ENCODE measurements around the gene ADAMTSL2. TPM values are rescaled to one million over a fixed set of nuclear protein-coding genes. Genes with fewer than 3 reads are reported as not detected.

Gene ADAMTSL2
- polyA plus RNA-seq, 4 donors, result 1.5 to 2.8 (median 2.2) TPM

DNA sequence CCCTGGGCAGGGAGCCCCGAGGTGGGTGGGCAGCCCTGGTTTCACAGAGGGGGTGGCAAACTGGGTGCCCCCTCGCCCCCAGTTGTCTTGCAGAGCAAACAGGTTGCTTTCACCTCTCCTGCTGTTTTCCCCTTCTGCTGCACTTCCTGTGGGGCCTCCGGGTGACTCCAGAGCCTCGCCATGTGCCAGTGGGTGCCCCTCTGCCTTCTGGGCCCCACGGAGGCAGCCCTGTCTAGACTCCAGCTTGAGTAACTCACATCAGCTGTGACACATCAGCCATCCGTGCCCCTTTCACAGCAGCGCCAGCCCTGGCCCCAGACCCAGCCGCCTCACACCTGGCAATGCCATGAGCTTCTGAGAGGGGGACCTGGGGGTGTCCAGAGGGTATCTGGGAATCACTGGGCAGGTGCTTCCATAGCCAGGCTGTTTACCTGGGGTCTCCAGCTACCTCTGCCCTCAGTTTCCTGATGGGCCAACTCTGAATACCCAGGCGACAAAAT is 36.9 kb downstream of the ADAMTSL2 start:
- no peak for DNase-seq (ENCODE audit: low read depth in 4 of 4, low spot score in 2 of 4)

- no peak for DNase-seq (ENCODE audit: low read depth in 4 of 4, low spot score in 2 of 4)
Measured at GRCh38 chr9:133571896-133572595, 37.5 kb downstream of the ADAMTSL2 start.

DNA sequence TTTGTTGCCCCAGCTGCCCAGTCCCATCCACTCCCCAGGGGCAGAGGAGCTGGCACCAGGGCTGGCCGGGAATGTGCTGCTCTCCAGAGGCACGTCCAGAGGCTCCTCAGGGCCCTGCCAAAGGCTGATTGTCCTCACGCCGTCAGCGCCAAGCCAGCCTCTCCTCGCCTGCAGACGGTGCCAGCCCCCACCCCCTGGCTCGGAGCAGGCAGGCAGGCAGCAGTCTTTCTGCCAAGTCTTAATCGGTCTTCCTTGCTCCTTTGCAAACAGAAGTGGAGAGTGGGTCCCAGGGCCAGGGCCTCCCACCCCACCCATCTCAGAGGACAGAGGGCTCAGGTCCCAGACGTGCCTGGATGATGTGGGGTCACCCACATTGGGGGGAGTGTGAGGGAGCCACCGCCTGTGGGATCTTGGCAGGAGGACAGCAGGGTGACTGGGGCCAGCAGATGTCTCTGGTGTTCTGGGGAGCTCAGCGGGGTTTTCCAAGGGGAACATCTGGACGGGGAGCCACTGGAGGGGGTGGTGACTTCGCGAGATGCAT is 38.4 kb downstream of the ADAMTSL2 start:
- DNase-seq (ENCODE audit: low read depth in 4 of 4, low spot score in 2 of 4), result no peak

GRCh38 chr9:133573791-133574515 is 39.4 kb downstream of the ADAMTSL2 start:
- DNase-seq (ENCODE audit: low read depth in 4 of 4, low spot score in 2 of 4), result no peak

DNA sequence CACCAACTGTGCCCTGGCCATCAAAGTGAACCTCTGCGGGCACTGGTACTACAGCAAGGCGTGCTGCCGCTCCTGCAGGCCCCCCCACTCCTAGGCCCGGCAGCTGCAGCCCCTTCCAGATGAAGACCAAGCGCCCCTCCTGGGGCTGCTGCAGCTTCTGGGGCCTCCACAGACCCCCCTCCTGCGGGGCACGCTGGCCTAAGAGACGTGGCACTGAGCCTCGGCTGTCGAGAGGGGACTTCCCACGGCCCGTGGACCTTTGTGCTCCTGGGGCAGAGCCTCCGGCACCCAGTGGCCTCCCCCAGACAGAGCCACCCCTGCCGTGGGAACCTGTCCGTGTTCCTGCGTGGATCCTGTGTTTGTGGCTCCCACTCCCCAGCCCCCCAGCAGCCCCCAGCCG is 40.3 kb downstream of the ADAMTSL2 start:
- no peak for DNase-seq (ENCODE audit: low read depth in 4 of 4, low spot score in 2 of 4)

DNA sequence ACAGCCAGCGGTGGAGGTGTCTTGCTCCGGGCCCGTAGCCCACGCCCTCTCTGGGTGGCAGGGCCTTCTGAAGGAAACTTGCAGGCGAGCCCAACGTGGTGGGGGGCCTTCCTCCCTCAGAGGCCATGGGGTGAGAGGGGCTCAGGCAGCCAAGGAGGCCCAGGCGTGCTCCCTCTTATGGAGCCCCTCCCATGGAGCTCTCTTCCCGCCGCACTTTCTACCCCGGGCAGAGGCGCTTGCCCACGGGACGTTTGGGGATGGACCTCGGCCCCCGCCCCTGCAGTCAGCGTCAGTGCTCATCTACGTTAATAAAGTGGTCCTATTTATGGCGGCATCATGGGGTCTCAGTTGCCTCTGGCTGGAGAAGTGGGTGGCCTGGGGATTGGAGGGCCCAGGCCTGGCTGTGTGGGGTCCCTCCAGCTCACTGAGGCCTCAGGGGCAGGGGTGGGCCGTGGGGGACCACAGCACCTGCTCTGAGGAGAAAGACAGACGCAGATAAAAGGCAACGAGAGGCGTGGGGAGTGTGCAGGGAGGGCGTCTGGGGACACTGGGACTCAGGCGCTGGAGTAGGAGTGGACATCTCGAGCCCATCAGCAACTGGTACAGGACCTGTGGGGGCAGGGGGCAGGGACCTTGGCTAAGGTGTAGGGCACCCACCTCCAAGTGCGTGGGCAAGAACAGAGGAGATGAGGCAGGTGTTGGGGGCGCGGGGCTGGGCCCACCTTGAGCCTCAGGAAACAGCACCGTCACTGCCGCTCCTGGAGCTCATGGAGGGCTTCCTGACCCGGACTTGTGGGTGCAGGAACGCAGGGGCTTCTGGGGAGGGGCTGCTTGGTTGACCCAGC is 40.9 kb downstream of the ADAMTSL2 start:
- no peak for DNase-seq (ENCODE audit: low read depth in 4 of 4, low spot score in 2 of 4)

DNA sequence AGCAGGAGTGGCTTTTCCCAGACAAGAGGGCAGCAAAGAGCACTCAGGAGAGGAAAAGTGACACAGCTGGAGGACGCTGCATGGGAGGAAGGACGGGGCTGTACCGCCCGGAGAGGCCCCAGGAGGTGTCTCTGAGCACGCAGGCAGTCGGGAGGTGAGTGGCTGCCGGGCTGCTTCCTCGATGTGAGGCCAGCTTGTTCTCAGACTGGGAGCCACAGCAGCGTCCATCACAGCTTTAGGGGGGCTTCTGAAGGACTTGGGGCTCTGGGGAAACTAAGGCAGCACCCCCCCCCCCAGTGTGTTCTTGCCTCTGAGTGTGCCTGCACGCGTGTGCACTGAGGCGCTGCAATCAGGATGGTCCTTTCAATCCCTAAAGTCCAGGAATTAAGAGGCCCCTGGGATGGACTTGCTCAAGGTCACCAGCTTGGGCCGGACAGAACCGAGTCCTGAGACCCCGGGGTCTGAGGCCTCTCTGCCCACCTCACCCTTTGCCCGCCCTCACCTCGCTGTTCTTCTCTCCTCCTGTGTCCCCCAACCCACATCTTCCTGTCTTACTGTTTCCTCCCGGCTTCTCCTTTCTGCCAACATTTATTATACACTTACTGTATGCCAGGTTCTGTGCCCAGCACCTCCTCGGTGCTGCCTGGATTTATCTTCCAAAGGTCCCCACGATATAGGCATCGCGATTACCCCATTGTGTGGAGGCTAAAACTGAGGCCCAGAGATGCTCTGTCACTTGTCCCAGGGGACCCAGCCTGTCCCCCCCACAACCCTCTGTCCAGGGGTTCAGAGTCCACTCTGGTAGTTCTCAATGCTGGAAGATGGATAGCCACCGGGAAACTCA is 41.7 kb downstream of the ADAMTSL2 start:
- DNase-seq (ENCODE audit: low read depth in 4 of 4, low spot score in 2 of 4), result no peak

DNA sequence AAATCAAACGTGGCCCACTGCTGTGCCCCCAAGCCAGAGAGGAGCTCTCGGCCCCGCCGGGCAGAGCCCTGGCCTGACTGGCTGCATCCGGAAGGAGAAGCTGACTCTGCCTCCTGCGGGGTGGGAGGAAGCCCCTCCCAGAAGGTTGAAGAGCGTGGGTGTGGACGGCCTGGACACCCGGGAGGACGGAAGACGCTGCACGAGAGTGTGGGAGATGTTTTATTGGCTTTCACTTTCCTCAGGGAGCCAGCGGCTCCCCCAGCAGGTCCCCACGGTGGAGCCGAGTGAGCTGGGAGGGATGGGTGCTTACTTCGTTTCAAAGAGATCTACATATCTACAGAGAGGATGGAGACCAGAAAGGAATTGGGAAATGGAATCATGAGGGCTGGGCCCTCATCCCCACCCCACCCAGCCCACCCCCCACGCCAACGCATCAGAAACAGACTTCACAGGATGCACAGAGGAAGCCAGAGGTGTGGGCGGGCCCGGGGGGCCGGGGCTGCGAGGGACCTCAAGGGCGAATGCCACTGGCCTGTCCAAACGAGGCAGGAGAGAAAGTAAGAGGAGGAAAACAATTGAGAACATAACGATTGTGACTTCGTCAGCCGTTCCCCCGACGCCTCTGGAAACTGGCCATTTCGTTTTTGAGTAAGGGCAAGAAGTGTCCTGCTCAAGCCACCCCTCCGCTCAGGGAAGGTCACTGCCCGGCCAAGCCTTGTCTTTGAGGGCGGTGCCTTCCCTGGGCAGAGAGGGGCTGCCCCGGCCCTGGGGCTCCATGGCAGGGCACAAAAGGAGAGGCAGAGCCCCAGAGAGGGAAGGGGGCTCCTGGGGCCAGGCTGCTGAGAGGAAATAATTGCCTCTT is 42.6 kb downstream of the ADAMTSL2 start:
- no peak for DNase-seq (ENCODE audit: low read depth in 4 of 4, low spot score in 2 of 4)

DNA sequence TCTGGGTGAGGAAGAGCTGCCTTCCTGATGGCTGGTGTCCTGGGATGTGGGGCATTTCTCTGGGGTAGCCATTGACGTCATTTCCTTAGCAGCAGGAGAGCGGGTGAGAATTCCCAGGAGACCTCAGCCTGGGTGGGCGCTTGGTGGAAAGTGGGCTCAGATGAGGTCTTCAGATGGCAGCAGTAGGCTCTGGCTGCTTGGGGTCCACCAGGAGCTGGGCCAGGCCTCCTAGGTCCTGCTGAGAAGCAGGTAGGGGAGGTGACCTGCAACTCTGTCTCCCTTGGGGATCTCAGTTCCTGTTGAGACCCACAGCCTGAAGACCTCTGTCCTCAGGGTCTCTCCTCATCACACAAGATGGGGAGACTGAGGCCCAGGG is 43.2 kb downstream of the ADAMTSL2 start:
- DNase-seq (ENCODE audit: low read depth in 4 of 4, low spot score in 2 of 4), result no peak

- no peak for DNase-seq (ENCODE audit: low read depth in 4 of 4, low spot score in 2 of 4)
Measured at GRCh38 chr9:133578524-133579441, 44.3 kb downstream of the ADAMTSL2 start.

GRCh38 chr9:133579601-133580418 is 45.3 kb downstream of the ADAMTSL2 start:
- no peak for DNase-seq (ENCODE audit: low read depth in 4 of 4, low spot score in 2 of 4)

DNA sequence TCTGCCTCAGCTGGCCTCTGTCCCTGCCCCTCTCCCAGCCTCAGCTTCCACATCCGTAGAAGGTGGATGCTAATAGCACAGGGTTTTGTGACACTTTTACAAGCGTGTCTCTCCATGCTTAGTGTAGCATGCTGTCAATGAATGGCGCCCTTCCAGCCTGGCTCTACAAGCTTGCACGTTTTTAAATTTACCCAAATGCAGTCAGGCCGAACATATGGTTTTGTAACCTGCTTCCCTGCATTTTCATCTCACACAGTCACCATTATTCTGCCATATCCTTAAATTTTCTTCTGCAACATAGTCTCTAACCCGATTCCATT is 45.9 kb downstream of the ADAMTSL2 start:
- DNase-seq (ENCODE audit: low read depth in 4 of 4, low spot score in 2 of 4), result no peak

GRCh38 chr9:133581011-133581410 is 46.5 kb downstream of the ADAMTSL2 start:
- DNase-seq (ENCODE audit: low read depth in 4 of 4, low spot score in 2 of 4), result no peak

- no peak for DNase-seq (ENCODE audit: low read depth in 4 of 4, low spot score in 2 of 4)
Measured at GRCh38 chr9:133581513-133582343, 47.2 kb downstream of the ADAMTSL2 start.

DNA sequence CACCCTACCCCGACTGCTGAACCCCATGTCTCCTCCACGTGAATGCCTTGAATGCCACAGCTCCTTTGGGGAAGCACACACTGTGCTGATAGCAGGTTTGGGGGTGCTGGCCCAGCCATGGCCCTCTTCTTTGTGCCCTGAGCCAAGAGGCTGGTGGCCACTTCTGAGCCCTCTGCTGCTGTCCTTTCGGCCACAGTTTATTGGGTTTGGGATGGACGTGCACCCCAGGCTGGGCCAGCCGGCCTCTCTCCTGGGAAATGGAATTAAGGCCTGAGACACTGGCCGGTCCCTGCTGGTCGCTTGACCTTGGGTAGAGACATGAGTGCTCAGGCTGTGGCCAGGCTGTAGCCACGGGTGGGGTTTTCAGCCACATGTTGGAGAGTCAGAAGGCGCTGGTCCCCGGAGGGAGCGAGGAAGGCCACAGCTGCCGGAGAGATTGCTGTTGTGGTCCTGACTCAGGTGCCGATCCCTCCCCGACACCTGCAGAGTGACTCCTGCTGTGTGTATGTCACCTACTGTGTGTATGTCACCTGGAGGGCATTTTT is 48.1 kb downstream of the ADAMTSL2 start:
- no peak for DNase-seq (ENCODE audit: low read depth in 4 of 4, low spot score in 2 of 4)

DNA sequence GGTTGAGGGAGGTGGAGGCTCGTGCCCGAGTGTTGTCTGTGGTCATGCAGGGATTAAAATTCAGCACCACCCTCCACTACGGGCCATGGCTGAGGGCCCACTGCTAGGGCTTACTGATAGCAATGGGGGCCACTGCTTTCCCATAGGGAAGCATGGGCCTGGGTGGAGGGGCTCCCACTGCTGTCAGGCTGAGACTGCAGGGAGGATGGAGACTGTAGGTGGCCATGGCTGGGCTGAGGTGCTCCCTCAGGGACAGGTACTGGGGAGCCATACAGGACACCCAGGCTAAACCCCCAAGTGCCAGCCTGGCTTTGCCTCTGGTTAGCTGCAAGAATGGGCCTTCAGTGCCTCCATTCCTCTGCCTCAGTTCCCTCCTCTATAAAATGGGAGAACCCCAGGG is 48.6 kb downstream of the ADAMTSL2 start:
- DNase-seq (ENCODE audit: low read depth in 4 of 4, low spot score in 2 of 4), result no peak

All from left renal cortex interstitium (tissue), 4 donors.